OCI-LY7 (cell line): ENCODE data around the gene KLHDC8A. TPM values are rescaled to one million over a fixed set of nuclear protein-coding genes. Genes with fewer than 3 reads are reported as not detected.

ENCODE experiments used
- BruUV-seq: library from RNA; stranded (reverse); fragments of 400-500 nt; replicated peaks from 2 replicates; lab custom pipeline; 2021; lab: Mats Ljungman, UMichigan
- CTCF ChIA-PET: fragments of 300-600 bp; sonication (Branson Sonifier 250); formaldehyde crosslinking; loops from one replicate; lab custom pipeline; 2022; ENCODE audit warnings: antibody characterized with exemption; ENCODE audit not compliant: unreplicated experiment; lab: Charles Lee
- POLR2A ChIA-PET: fragments of 300-600 bp; sonication (Branson Sonifier 250); formaldehyde crosslinking; loops from one replicate; lab custom pipeline; 2022; ENCODE audit warnings: antibody characterized with exemption; lab: Charles Lee
- DNase-seq: peaks from one replicate; pipeline ENCODE4 v3.0.0-alpha.2; 2015; ENCODE audit warnings: low spot score
- H2AFZ ChIP-seq: fragments of 200-600 bp; sonication (generic), shearing (Covaris generic); 2 replicates; pipeline ENCODE4 v1.6.1; 2014; ENCODE audit warnings: mild to moderate bottlenecking, antibody characterized with exemption, low read length, moderate library complexity
- H3K27ac ChIP-seq: fragments of 200-600 bp; sonication (generic); 2 replicates; pipeline ENCODE4 v1.5.1; 2014; ENCODE audit warnings: mixed run types, low read depth, mild to moderate bottlenecking, moderate library complexity, low read length, inconsistent platforms; ENCODE audit not compliant: poor library complexity, severe bottlenecking
- H3K36me3 ChIP-seq: fragments of 200-600 bp; sonication (generic); 2 replicates; pipeline ENCODE4 v1.6.1; 2014; ENCODE audit warnings: mild to moderate bottlenecking, antibody characterized with exemption, low read length, moderate library complexity, mixed read lengths; ENCODE audit not compliant: insufficient read depth
- H3K4me1 ChIP-seq: fragments of 200-600 bp; sonication (generic); 2 replicates; pipeline ENCODE4 v1.5.1; 2014; ENCODE audit warnings: mild to moderate bottlenecking, low read length; ENCODE audit not compliant: insufficient read depth, poor library complexity, severe bottlenecking
- H3K4me2 ChIP-seq: fragments of 200-600 bp; sonication (generic); 2 replicates; pipeline ENCODE4 v1.6.1; 2014; ENCODE audit warnings: mild to moderate bottlenecking, low read length
- H3K4me3 ChIP-seq: fragments of 200-600 bp; sonication (generic); 2 replicates; pipeline ENCODE4 v1.5.1; 2014; ENCODE audit warnings: mild to moderate bottlenecking, low read depth, low read length; ENCODE audit not compliant: poor library complexity, severe bottlenecking
- H3K79me2 ChIP-seq: fragments of 200-600 bp; sonication (generic); 2 replicates; pipeline ENCODE4 v1.6.1; 2016; ENCODE audit warnings: low read depth, mild to moderate bottlenecking, low read length, moderate library complexity, mixed read lengths; ENCODE audit not compliant: insufficient read depth
- H3K9me2 ChIP-seq: fragments of 200-600 bp; sonication (generic); 2 replicates; pipeline ENCODE4 v1.6.1; 2016; ENCODE audit warnings: mild to moderate bottlenecking, low read length, mixed read lengths; ENCODE audit not compliant: insufficient read depth
- H3K9me3 ChIP-seq: fragments of 200-600 bp; sonication (generic); 2 replicates; pipeline ENCODE4 v1.6.1; 2014; ENCODE audit warnings: mild to moderate bottlenecking, mixed run types, low read length, mixed read lengths
- H4K20me1 ChIP-seq: fragments of 200-600 bp; sonication (generic); 2 replicates; pipeline ENCODE4 v1.6.1; 2014; ENCODE audit warnings: mild to moderate bottlenecking, antibody characterized with exemption, low read length, moderate library complexity, mixed read lengths; ENCODE audit not compliant: insufficient read depth
- CTCF ChIP-seq: fragments of 200-600 bp; sonication (generic); conservative IDR thresholded peaks from 2 replicates; pipeline ENCODE4 v1.5.1; 2014; ENCODE audit warnings: mild to moderate bottlenecking, antibody characterized with exemption, low read length, moderate library complexity, mixed read lengths
- EZH2phosphoT487 ChIP-seq: fragments of 200-600 bp; sonication (generic); IDR thresholded peaks from 2 replicates; pipeline ENCODE4 v1.6.1; 2018; ENCODE audit warnings: low read depth, borderline replicate concordance, mild to moderate bottlenecking, mixed run types, antibody characterized with exemption, low read length, moderate library complexity, mixed read lengths
- intact Hi-C: fragments of 100-400 bp; cut with micrococcal nuclease; formaldehyde crosslinking; loops from one replicate; pipeline ENCODE4 v1.10.0; 2022; ENCODE audit not compliant: unreplicated experiment
- small RNA-seq: library from RNA; depleted of rRNA; stranded (forward); fragments of <200 nt; gene quantifications from one replicate; pipeline ENCODE3, GENCODE V24; 2014
- total RNA-seq, 2 experiments: library from RNA; depleted of rRNA in 1 of 2; stranded (reverse); fragments of >200 nt in 1 of 2; shearing (Covaris generic) in 1 of 2; gene quantifications; 2 replicates each; pipeline ENCODE4 v1.2.3, GENCODE V29; 2014 to 2022

KLHDC8A gene
- total RNA-seq, 2 experiments from 2014 or later = not detected

- TF ChIP-seq CTCF (no peak), EZH2phosphoT487 (no peak)
- POLR2A ChIA-PET = interaction anchor here (1.0 to 8.2 kb wide), 5 partner anchors 9 to 155 kb away, joined by 3 to 162 read pairs (median 45); partner anchors contain the start of gene NUAK2
- peak overlapping the region; percentile 72 for H3K4me2 ChIP-seq
- peak overlapping the region; percentile 44 for H3K4me3 ChIP-seq
- BruUV-seq = no TSS peak
- H3K4me1 ChIP-seq = peaks cover 92% of the 10 kb centered on the region
- intact Hi-C loops = loop anchor here (5.0 to 10.0 kb wide), 2 partner anchors 771 to 772 kb away; partner anchors contain the start of gene MDM4
- H3K79me2 ChIP-seq = no peaks in the 10 kb centered on the region
- CTCF ChIA-PET = interaction anchor here (1.5 to 2.7 kb wide), 5 partner anchors 10 to 38 kb away, joined by 4 to 21 read pairs (median 6); no protein-coding TSS in a partner anchor
- no peaks in the 10 kb centered on the region for H3K36me3 ChIP-seq
- peak; percentile 53 for DNase-seq
- H3K27ac ChIP-seq = peak overlapping the region; percentile 94
- H3K9me3 ChIP-seq = no peaks in the 10 kb centered on the region
- peak overlapping the region; percentile 70; the same call in 1 of the 2 replicates for H2AFZ ChIP-seq
- H4K20me1 ChIP-seq = no peaks in the 10 kb centered on the region
- H3K9me2 ChIP-seq = no peaks in the 10 kb centered on the region
Measured at GRCh38 chr1:205286335-205286950, 70.3 kb downstream of the KLHDC8A start.

Small RNA genes lying within 50 kb of the gene (small RNA-seq; reads per million reads assigned to genes)
- not detected for gene SNRPGP10

Other genes with a start within 250 kb of the KLHDC8A start
- 11.9 and 14.7 TPM in 2 replicates for gene RBBP5, start 234.9 kb downstream of the KLHDC8A start, total RNA-seq (2014; rRNA removed; shearing (Covaris generic))
- gene RBBP5, start 234.9 kb downstream of the KLHDC8A start, total RNA-seq (2022) = 17.4 and 19.8 TPM in 2 replicates
- gene DSTYK, start 145.2 kb downstream of the KLHDC8A start, total RNA-seq (2014; rRNA removed; shearing (Covaris generic)) = 4.7 and 5.0 TPM in 2 replicates
- 6.6 TPM in 2 replicates for gene DSTYK, start 145.2 kb downstream of the KLHDC8A start, total RNA-seq (2022)
- 7.0 and 7.8 TPM in 2 replicates for gene TMCC2, start 129.0 kb downstream of the KLHDC8A start, total RNA-seq (2014; rRNA removed; shearing (Covaris generic))
- 5.2 and 6.2 TPM in 2 replicates for gene TMCC2, start 129.0 kb downstream of the KLHDC8A start, total RNA-seq (2022)
- gene NUAK2, start 35.2 kb downstream of the KLHDC8A start, total RNA-seq (2014; rRNA removed; shearing (Covaris generic)) = 6.5 and 9.1 TPM in 2 replicates
- gene NUAK2, start 35.2 kb downstream of the KLHDC8A start, total RNA-seq (2022) = 5.3 and 7.9 TPM in 2 replicates
- 0.44 and 0.57 TPM in 2 replicates for gene LEMD1, start 65.1 kb upstream of the KLHDC8A start, total RNA-seq (2014; rRNA removed; shearing (Covaris generic))
- 0.63 TPM in 1 of 2 replicates, not detected in the other for gene LEMD1, start 65.1 kb upstream of the KLHDC8A start, total RNA-seq (2022)
- 0.19 TPM in 1 of 2 replicates, not detected in the other for gene BLACAT1, start 99.1 kb upstream of the KLHDC8A start, total RNA-seq (2014; rRNA removed; shearing (Covaris generic))
- gene BLACAT1, start 99.1 kb upstream of the KLHDC8A start, total RNA-seq (2022) = 0.29 and 0.48 TPM in 2 replicates
- gene CDK18, start 147.7 kb upstream of the KLHDC8A start, total RNA-seq (2014; rRNA removed; shearing (Covaris generic)) = 10.1 and 10.9 TPM in 2 replicates
- 21.2 and 24.1 TPM in 2 replicates for gene CDK18, start 147.7 kb upstream of the KLHDC8A start, total RNA-seq (2022)